ENCODE measurements around the gene RPL22L1.
"Not testable (repeated sequence)": the region's sequence is repeated elsewhere in the genome, so short reads cannot be mapped to it uniquely, and the experiment has no call there.

DNA sequence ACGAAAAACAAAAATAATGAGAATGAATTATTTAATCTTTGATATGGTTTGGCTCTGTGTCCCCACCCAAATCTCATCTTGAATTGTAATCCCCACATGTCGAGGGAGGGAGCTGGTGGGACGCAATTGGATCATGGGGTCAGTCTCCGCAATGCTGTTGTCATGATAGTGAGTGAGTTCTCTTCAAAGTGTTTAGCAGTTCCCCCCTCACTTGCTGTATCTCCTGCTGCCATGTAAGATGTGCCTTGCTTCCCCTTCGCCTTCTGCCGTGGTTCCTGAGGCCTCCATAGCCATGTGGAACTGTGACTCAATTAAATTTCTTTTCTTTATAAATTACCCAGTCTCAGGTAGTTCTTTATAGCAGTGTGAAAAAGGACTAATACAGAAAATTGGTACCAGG, 26.3 kb upstream of the RPL22L1 start:
- TF ChIP-seq, protein P1, sequence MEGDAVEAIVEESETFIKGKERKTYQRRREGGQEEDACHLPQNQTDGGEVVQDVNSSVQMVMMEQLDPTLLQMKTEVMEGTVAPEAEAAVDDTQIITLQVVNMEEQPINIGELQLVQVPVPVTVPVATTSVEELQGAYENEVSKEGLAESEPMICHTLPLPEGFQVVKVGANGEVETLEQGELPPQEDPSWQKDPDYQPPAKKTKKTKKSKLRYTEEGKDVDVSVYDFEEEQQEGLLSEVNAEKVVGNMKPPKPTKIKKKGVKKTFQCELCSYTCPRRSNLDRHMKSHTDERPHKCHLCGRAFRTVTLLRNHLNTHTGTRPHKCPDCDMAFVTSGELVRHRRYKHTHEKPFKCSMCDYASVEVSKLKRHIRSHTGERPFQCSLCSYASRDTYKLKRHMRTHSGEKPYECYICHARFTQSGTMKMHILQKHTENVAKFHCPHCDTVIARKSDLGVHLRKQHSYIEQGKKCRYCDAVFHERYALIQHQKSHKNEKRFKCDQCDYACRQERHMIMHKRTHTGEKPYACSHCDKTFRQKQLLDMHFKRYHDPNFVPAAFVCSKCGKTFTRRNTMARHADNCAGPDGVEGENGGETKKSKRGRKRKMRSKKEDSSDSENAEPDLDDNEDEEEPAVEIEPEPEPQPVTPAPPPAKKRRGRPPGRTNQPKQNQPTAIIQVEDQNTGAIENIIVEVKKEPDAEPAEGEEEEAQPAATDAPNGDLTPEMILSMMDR (IDR thresholded peaks at IDR 0.05; ENCODE audit: insufficient read depth, low read depth, low read length), result not testable (repeated sequence)
- TF ChIP-seq EZH2 (IDR thresholded peaks at IDR 0.05; ENCODE audit: insufficient read depth, low read length), result not testable (repeated sequence)
